ENCODE data around the gene ANXA6. TPM values are rescaled to one million over a fixed set of nuclear protein-coding genes. Genes with fewer than 3 reads are reported as not detected.

ANXA6 gene
- total RNA-seq, 6 experiments from 2014 or later, result 507 to 578 (median 546) TPM

GRCh38 chr5:151065609-151066008 lies 92.0 kb downstream of the ANXA6 start:
- H3K27ac Mint-ChIP-seq, result no peak overlapping the region
- no peak for TF ChIP-seq CTCF (IDR thresholded peaks at IDR 0.05)
- peaks cover 26% of the 10 kb centered on the region for H3K36me3 Mint-ChIP-seq (ENCODE audit: low read depth)
- no peaks in the 10 kb centered on the region for H3K27me3 Mint-ChIP-seq (ENCODE audit: insufficient read depth)
- H3K4me1 Mint-ChIP-seq (ENCODE audit: low read depth), result peaks cover 87% of the 10 kb centered on the region
- H3K9me3 Mint-ChIP-seq, result no peaks in the 10 kb centered on the region
- H3K4me3 Mint-ChIP-seq, result no peak overlapping the region
- DNase-seq, result no peak

GRCh38 chr5:151064916-151065499 lies 92.6 kb downstream of the ANXA6 start:
- 0 out of 2 replicates have a peak overlapping the region, but pooled peaks have one; percentile 18 for H3K27ac Mint-ChIP-seq
- TF ChIP-seq CTCF (IDR thresholded peaks at IDR 0.05), result no peak
- no peak for DNase-seq
- peaks cover 85% of the 10 kb centered on the region for H3K4me1 Mint-ChIP-seq (ENCODE audit: low read depth)
- H3K27me3 Mint-ChIP-seq (ENCODE audit: insufficient read depth), result no peaks in the 10 kb centered on the region
- no peaks in the 10 kb centered on the region for H3K9me3 Mint-ChIP-seq
- H3K4me3 Mint-ChIP-seq, result no peak overlapping the region
- peaks cover 30% of the 10 kb centered on the region for H3K36me3 Mint-ChIP-seq (ENCODE audit: low read depth)

- H3K9me3 Mint-ChIP-seq, result no peaks in the 10 kb centered on the region
- H3K27ac Mint-ChIP-seq, result peak overlapping the region; percentile 90
- H3K4me1 Mint-ChIP-seq (ENCODE audit: low read depth), result peaks cover 85% of the 10 kb centered on the region
- no peaks in the 10 kb centered on the region; the same call in 1 of the 2 replicates for H3K27me3 Mint-ChIP-seq (ENCODE audit: insufficient read depth)
- peak; percentile 86 for DNase-seq
- peaks cover 44% of the 10 kb centered on the region for H3K36me3 Mint-ChIP-seq (ENCODE audit: low read depth)
- no peak for TF ChIP-seq CTCF (IDR thresholded peaks at IDR 0.05)
- peak overlapping the region; percentile 67 for H3K4me3 Mint-ChIP-seq
Measured at GRCh38 chr5:151063142-151063989, 94.2 kb downstream of the ANXA6 start.

- no peak for DNase-seq
- Mint-ChIP-seq H3K4me1 (ENCODE audit: low read depth) (peaks cover 77% of the 10 kb centered on the region), H3K27ac (peak overlapping the region; percentile 90), H3K9me3 (no peaks in the 10 kb centered on the region), H3K27me3 (ENCODE audit: insufficient read depth) (no peaks in the 10 kb centered on the region; the same call in 1 of the 2 replicates), H3K4me3 (peak overlapping the region; percentile 67; the same call in 1 of the 2 replicates), H3K36me3 (ENCODE audit: low read depth) (peaks cover 38% of the 10 kb centered on the region)
- TF ChIP-seq CTCF (IDR thresholded peaks at IDR 0.05), result no peak
Measured at GRCh38 chr5:151062405-151063141, 95.0 kb downstream of the ANXA6 start.

- DNase-seq, result no peak
- Mint-ChIP-seq H3K36me3 (ENCODE audit: low read depth) (peaks cover 39% of the 10 kb centered on the region), H3K27ac (no peak overlapping the region), H3K9me3 (no peaks in the 10 kb centered on the region), H3K4me3 (no peak overlapping the region), H3K4me1 (ENCODE audit: low read depth) (peaks cover 68% of the 10 kb centered on the region), H3K27me3 (ENCODE audit: insufficient read depth) (no peaks in the 10 kb centered on the region; the same call in 1 of the 2 replicates)
- TF ChIP-seq CTCF (IDR thresholded peaks at IDR 0.05), result no peak
Measured at GRCh38 chr5:151060742-151061141, 96.8 kb downstream of the ANXA6 start.
